Ishikawa (cell line): ENCODE results near the gene RAB11FIP4.

Experiments
- CEBPB ChIP-seq: IDR thresholded peaks from 2 replicates; pipeline ENCODE4 v1.6.1; 2012
- CREB1 ChIP-seq: IDR thresholded peaks from 2 replicates; pipeline ENCODE4 v1.6.1; 2012; ENCODE audit warnings: low read depth
- EGR1 ChIP-seq: IDR thresholded peaks from 2 replicates; pipeline ENCODE4 v1.6.1; 2012
- EP300 ChIP-seq: IDR thresholded peaks from 2 replicates; pipeline ENCODE4 v1.6.1; 2012; ENCODE audit warnings: borderline replicate concordance
- FOXM1 ChIP-seq: IDR thresholded peaks from 2 replicates; pipeline ENCODE4 v1.6.1; 2012; ENCODE audit warnings: low read depth, borderline replicate concordance
- NFIC ChIP-seq: IDR thresholded peaks from 2 replicates; pipeline ENCODE4 v1.6.1; 2012
- RAD21 ChIP-seq: IDR thresholded peaks from 2 replicates; pipeline ENCODE4 v1.6.1; 2012; ENCODE audit warnings: low read depth
- TAF1 ChIP-seq: IDR thresholded peaks from 2 replicates; pipeline ENCODE4 v1.6.1; 2012; ENCODE audit warnings: low read depth, mild to moderate bottlenecking
- TEAD4 ChIP-seq: IDR thresholded peaks from 2 replicates; pipeline ENCODE4 v1.6.1; 2012
- YY1 ChIP-seq: IDR thresholded peaks from 2 replicates; pipeline ENCODE4 v1.6.1; 2012; ENCODE audit warnings: low read depth
- ZBTB7A ChIP-seq: IDR thresholded peaks from 2 replicates; pipeline ENCODE4 v1.6.1; 2012; ENCODE audit warnings: low read depth
- TF ChIP-seq, protein P1 (sequence below): IDR thresholded peaks from 2 replicates; pipeline ENCODE4 v1.6.1; 2012
- TF ChIP-seq, protein P2 (sequence below): IDR thresholded peaks from 2 replicates; pipeline ENCODE4 v1.6.1; 2012
- TF ChIP-seq, protein P3 (sequence below): IDR thresholded peaks from 2 replicates; pipeline ENCODE4 v1.6.1; 2012; ENCODE audit warnings: low read depth, mild to moderate bottlenecking

DNA sequence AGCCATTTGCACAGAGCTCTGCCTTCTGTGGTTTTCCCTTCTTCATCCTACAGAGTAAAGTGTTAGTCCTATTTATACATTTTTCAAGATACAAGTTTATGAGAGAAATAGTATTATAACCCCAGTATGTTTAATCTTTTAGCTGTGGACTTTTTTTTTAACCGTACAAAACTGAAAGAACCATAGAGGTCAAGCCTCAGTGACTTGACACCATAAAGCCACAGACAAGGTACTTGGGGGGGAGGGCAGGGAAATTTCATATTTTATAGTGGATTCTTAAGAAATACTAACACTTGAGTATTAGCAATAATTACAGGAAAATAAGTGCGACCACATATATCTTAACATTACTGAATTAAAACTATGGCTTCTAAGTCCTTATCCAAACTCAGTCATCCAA is 17.0 kb upstream of the RAB11FIP4 start:
- TF ChIP-seq EP300 = no peak
- no peak for TF ChIP-seq ZBTB7A
- no peak for TF ChIP-seq TAF1
- no peak for TF ChIP-seq CREB1
- TF ChIP-seq FOXM1 = no peak
- TF ChIP-seq CEBPB = no peak
- TF ChIP-seq, protein P1, sequence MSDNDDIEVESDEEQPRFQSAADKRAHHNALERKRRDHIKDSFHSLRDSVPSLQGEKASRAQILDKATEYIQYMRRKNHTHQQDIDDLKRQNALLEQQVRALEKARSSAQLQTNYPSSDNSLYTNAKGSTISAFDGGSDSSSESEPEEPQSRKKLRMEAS = no peak
- TF ChIP-seq, protein P2, sequence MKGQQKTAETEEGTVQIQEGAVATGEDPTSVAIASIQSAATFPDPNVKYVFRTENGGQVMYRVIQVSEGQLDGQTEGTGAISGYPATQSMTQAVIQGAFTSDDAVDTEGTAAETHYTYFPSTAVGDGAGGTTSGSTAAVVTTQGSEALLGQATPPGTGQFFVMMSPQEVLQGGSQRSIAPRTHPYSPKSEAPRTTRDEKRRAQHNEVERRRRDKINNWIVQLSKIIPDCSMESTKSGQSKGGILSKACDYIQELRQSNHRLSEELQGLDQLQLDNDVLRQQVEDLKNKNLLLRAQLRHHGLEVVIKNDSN = no peak
- TF ChIP-seq RAD21 = no peak
- TF ChIP-seq EGR1 = no peak
- TF ChIP-seq YY1 = no peak
- TF ChIP-seq, protein P3, sequence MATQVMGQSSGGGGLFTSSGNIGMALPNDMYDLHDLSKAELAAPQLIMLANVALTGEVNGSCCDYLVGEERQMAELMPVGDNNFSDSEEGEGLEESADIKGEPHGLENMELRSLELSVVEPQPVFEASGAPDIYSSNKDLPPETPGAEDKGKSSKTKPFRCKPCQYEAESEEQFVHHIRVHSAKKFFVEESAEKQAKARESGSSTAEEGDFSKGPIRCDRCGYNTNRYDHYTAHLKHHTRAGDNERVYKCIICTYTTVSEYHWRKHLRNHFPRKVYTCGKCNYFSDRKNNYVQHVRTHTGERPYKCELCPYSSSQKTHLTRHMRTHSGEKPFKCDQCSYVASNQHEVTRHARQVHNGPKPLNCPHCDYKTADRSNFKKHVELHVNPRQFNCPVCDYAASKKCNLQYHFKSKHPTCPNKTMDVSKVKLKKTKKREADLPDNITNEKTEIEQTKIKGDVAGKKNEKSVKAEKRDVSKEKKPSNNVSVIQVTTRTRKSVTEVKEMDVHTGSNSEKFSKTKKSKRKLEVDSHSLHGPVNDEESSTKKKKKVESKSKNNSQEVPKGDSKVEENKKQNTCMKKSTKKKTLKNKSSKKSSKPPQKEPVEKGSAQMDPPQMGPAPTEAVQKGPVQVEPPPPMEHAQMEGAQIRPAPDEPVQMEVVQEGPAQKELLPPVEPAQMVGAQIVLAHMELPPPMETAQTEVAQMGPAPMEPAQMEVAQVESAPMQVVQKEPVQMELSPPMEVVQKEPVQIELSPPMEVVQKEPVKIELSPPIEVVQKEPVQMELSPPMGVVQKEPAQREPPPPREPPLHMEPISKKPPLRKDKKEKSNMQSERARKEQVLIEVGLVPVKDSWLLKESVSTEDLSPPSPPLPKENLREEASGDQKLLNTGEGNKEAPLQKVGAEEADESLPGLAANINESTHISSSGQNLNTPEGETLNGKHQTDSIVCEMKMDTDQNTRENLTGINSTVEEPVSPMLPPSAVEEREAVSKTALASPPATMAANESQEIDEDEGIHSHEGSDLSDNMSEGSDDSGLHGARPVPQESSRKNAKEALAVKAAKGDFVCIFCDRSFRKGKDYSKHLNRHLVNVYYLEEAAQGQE = no peak
- TF ChIP-seq TEAD4 = no peak
- TF ChIP-seq NFIC = no peak
